Measurements from ENCODE around the gene FAM168A. TPM values are rescaled to one million over a fixed set of nuclear protein-coding genes. Genes with fewer than 3 reads are reported as not detected.

The FAM168A gene
- total RNA-seq, 3 donors from 2014 or later (not counting 1 experiment from before 2014, with no cell fraction given): 27.4 to 39.8 (median 30.4) TPM

GRCh38 chr11:73637012-73637411 lies 39.1 kb upstream of the FAM168A start:
- peaks cover 0 to 6% of the 10 kb centered on the region in 2 donors for H3K4me1 Mint-ChIP-seq
- Histone ChIP-seq H3K9me3 (ENCODE audit: control insufficient read depth, insufficient read depth, low read length) (no peaks in the 10 kb centered on the region), H3K36me3 (ENCODE audit: control insufficient read depth, insufficient read depth, low read length) (no peaks in the 10 kb centered on the region), H3K4me3 (ENCODE audit: low read length) (no peak overlapping the region), H3K27me3 (ENCODE audit: control insufficient read depth, insufficient read depth, low read length) (no peaks in the 10 kb centered on the region), H3K4me1 (ENCODE audit: control insufficient read depth, insufficient read depth, low read length) (no peaks in the 10 kb centered on the region), H3K27ac (ENCODE audit: low read length) (no peak overlapping the region)
- DNase-seq: no peak
- WGBS (ENCODE audit: insufficient coverage): 90% methylated on average over 1 of the region's 1 CpG
- H3K9me3 Mint-ChIP-seq: no peaks in the 10 kb centered on the region
- H3K27ac Mint-ChIP-seq: no peak overlapping the region
- ATAC-seq: no peak
- intact Hi-C loops (cut with micrococcal nuclease): no loop called here
- H3K27me3 Mint-ChIP-seq (ENCODE audit: low read depth in 2 of 2): peaks cover 0 to 4% of the 10 kb centered on the region in 2 donors
- no peaks in the 10 kb centered on the region for H3K36me3 Mint-ChIP-seq
- no peak overlapping the region for H3K4me3 Mint-ChIP-seq
- TF ChIP-seq CTCF (IDR thresholded peaks at IDR 0.05): no peak

- Mint-ChIP-seq H3K4me3 (no peak overlapping the region), H3K36me3 (no peaks in the 10 kb centered on the region), H3K9me3 (no peaks in the 10 kb centered on the region), H3K27ac (no peak overlapping the region), H3K4me1 (peaks cover 0 to 6% of the 10 kb centered on the region in 2 donors), H3K27me3 (ENCODE audit: low read depth in 2 of 2) (peaks cover 0 to 4% of the 10 kb centered on the region in 2 donors)
- Histone ChIP-seq H3K4me1 (ENCODE audit: control insufficient read depth, insufficient read depth, low read length) (no peaks in the 10 kb centered on the region), H3K27ac (ENCODE audit: low read length) (no peak overlapping the region), H3K4me3 (ENCODE audit: low read length) (no peak overlapping the region), H3K27me3 (ENCODE audit: control insufficient read depth, insufficient read depth, low read length) (no peaks in the 10 kb centered on the region), H3K9me3 (ENCODE audit: control insufficient read depth, insufficient read depth, low read length) (no peaks in the 10 kb centered on the region), H3K36me3 (ENCODE audit: control insufficient read depth, insufficient read depth, low read length) (no peaks in the 10 kb centered on the region)
- TF ChIP-seq CTCF (IDR thresholded peaks at IDR 0.05): no peak
- 92% methylated on average over 5 of the region's 5 CpGs for WGBS (ENCODE audit: insufficient coverage)
- intact Hi-C loops (cut with micrococcal nuclease): no loop called here
- DNase-seq (no peak), ATAC-seq (no peak)
Observed at GRCh38 chr11:73636249-73636648, 38.3 kb upstream of the FAM168A start.

- no peaks in the 10 kb centered on the region for H3K9me3 ChIP-seq (ENCODE audit: control insufficient read depth, insufficient read depth, low read length)
- no peak overlapping the region for H3K4me3 Mint-ChIP-seq
- H3K36me3 Mint-ChIP-seq: no peaks in the 10 kb centered on the region
- DNase-seq (no peak), ATAC-seq (no peak)
- intact Hi-C loops (cut with micrococcal nuclease): no loop called here
- TF ChIP-seq CTCF (IDR thresholded peaks at IDR 0.05): no peak
- no peak overlapping the region for H3K4me3 ChIP-seq (ENCODE audit: low read length)
- peaks cover 0 to 4% of the 10 kb centered on the region in 2 donors for H3K27me3 Mint-ChIP-seq (ENCODE audit: low read depth in 2 of 2)
- H3K9me3 Mint-ChIP-seq: no peaks in the 10 kb centered on the region
- no peaks in the 10 kb centered on the region for H3K4me1 ChIP-seq (ENCODE audit: control insufficient read depth, insufficient read depth, low read length)
- 91% methylated on average over 5 of the region's 5 CpGs for WGBS (ENCODE audit: insufficient coverage)
- no peak overlapping the region for H3K27ac Mint-ChIP-seq
- peaks cover 0 to 6% of the 10 kb centered on the region in 2 donors for H3K4me1 Mint-ChIP-seq
- H3K27ac ChIP-seq (ENCODE audit: low read length): no peak overlapping the region
- H3K36me3 ChIP-seq (ENCODE audit: control insufficient read depth, insufficient read depth, low read length): no peaks in the 10 kb centered on the region
- no peaks in the 10 kb centered on the region for H3K27me3 ChIP-seq (ENCODE audit: control insufficient read depth, insufficient read depth, low read length)
Observed at GRCh38 chr11:73635721-73636120, 37.8 kb upstream of the FAM168A start.

DNA sequence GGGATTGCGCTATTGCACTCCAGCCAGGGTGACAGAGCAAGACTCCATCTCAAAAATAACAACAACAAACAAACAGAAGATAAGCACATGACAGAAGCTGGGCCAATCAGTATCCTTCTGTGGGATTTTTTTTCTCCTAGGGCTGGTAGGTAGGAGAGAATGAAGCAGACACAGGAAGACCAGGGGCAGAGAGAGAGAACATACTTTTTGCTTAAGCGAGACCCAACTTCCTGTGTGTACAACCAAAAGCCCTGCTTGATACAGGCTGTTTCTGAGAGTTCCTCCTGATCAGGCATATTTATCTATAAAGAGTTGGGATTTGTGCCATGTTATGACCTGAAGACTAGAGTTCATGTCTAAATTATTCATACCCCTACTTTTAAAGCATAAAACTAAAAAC lies 36.1 kb upstream of the FAM168A start:
- TF ChIP-seq CTCF (IDR thresholded peaks at IDR 0.05): no peak

More for the DNA sequence above, 36.1 kb upstream of the FAM168A start:
- no peaks in the 10 kb centered on the region for H3K9me3 ChIP-seq (ENCODE audit: control insufficient read depth, insufficient read depth, low read length)
- H3K4me1 Mint-ChIP-seq: peaks cover 0 to 6% of the 10 kb centered on the region in 2 donors
- peak overlapping the region in 1 of 2 donors; percentile 29 for H3K27ac Mint-ChIP-seq
- intact Hi-C loops (cut with micrococcal nuclease): no loop called here
- ATAC-seq (peak in 1 of 3 donors; percentile 50), DNase-seq (peak in 1 of 2 donors; percentile 35)
- H3K27ac ChIP-seq (ENCODE audit: low read length): no peak overlapping the region
- no peaks in the 10 kb centered on the region for H3K36me3 Mint-ChIP-seq
- H3K4me3 ChIP-seq (ENCODE audit: low read length): no peak overlapping the region
- 56% methylated on average over 2 of the region's 2 CpGs for WGBS (ENCODE audit: insufficient coverage)
- no peaks in the 10 kb centered on the region for H3K9me3 Mint-ChIP-seq
- H3K27me3 ChIP-seq (ENCODE audit: control insufficient read depth, insufficient read depth, low read length): no peaks in the 10 kb centered on the region
- no peak overlapping the region for H3K4me3 Mint-ChIP-seq
- no peaks in the 10 kb centered on the region for H3K4me1 ChIP-seq (ENCODE audit: control insufficient read depth, insufficient read depth, low read length)
- no peaks in the 10 kb centered on the region for H3K36me3 ChIP-seq (ENCODE audit: control insufficient read depth, insufficient read depth, low read length)
- no peaks in the 10 kb centered on the region for H3K27me3 Mint-ChIP-seq (ENCODE audit: low read depth in 2 of 2)

Data from natural killer cell (primary cell).